KOPT-K1 (cell line): ENCODE measurements around the gene ZFP42.
"Not testable (repeated sequence)": the region's sequence is repeated elsewhere in the genome, so short reads cannot be mapped to it uniquely, and the experiment has no call there.

Source experiments
- H3K27ac ChIP-seq: fragments of 200-600 bp; sonication (generic); 2 replicates; pipeline ENCODE4 v1.5.1; 2016; ENCODE audit warnings: antibody characterized with exemption, mild to moderate bottlenecking, low read depth, low read length; ENCODE audit not compliant: poor library complexity, severe bottlenecking
- H3K36me3 ChIP-seq: fragments of 200-600 bp; sonication (generic); 2 replicates; pipeline ENCODE4 v1.5.1; 2017; ENCODE audit warnings: antibody characterized with exemption, mild to moderate bottlenecking, low read length, moderate library complexity; ENCODE audit not compliant: insufficient read depth
- H3K9me3 ChIP-seq: fragments of 200-600 bp; sonication (generic); 2 replicates; pipeline ENCODE4 v1.5.1; 2017; ENCODE audit warnings: antibody characterized with exemption, low read length, mild to moderate bottlenecking; ENCODE audit not compliant: insufficient read depth, poor library complexity, severe bottlenecking

The ZFP42 gene

DNA sequence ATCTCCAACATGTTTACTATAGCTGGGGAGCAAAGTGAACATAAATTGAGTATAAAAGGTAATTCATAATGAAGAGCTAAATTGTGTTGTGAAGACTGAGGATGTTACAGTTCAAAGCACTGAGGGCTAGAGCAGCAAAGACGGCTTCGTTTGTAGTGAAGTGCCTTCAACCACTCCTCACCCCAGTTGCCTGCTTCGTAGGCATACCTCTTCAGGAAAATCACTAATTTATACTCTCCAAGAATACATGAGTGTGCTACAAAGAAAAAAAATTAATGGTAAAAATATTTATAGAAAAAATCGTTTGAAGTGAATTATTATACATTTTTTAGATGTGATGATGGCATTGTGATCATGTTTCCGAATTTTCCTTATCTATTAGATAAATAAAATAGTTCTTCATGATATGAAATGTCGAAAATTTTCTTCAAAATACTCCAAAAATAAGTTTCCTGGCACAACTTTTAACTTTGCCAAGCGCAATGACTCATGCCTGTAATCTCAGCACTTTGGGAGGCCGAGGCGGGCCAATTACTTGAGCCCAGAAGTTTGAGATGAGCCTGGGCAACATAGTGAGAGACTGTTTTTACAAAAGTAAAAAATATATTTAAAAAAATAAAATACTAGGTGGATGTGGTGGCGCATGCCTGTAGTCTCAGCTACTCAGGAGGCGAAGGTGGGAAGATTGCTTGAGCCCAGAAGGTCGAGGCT lies 41.6 kb downstream of the ZFP42 start:
- Histone ChIP-seq H3K27ac (no peak overlapping the region), H3K36me3 (no peaks in the 10 kb centered on the region), H3K9me3 (no peaks in the 10 kb centered on the region)

- Histone ChIP-seq H3K27ac (no peak overlapping the region), H3K36me3 (no peaks in the 10 kb centered on the region), H3K9me3 (no peaks in the 10 kb centered on the region)
These were observed 46.1 kb downstream of the ZFP42 start for GRCh38 chr4:188041721-188042120.

DNA sequence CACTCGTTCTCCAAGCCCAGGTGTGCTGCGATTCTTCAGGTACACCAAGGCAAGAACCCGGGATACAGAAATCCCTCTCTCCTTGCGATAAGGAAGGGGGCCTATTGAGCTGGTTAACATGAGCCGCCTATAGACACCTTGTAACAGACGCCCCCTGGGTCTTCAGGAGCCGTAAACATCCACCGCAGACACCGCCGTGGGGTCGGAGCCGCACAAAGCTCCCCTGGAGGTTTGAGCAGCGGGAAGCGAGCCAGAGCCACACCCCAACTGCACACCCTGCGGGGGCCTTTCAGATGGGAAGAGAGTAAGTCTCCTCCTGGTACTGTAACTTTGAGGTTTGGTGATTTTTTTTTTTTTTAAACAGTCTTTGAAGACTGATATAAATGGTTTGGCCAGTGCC lies 46.6 kb downstream of the ZFP42 start:
- Histone ChIP-seq H3K36me3 (no peaks in the 10 kb centered on the region), H3K27ac (no peak overlapping the region), H3K9me3 (no peaks in the 10 kb centered on the region)

DNA sequence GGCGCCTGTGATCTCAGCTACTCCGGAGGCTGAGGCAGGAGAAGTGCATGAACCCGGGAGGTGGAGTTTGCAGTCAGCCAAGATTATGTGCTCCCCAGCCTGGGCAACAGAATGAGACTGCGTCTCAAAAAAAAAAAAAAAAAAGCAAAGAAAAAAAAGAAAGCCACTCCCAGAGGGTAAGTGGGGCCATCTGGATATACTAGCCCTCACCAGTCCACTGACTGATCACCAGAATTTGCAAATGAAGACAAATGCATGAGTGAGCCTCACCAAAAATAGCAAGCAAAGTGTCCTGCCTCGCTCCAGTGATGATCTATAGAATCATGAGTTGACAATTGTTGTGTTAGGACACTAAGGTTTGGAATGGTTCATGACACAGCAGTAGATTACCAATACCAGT lies 47.6 kb downstream of the ZFP42 start:
- Histone ChIP-seq H3K9me3 (no peaks in the 10 kb centered on the region), H3K36me3 (no peaks in the 10 kb centered on the region), H3K27ac (no peak overlapping the region)

DNA sequence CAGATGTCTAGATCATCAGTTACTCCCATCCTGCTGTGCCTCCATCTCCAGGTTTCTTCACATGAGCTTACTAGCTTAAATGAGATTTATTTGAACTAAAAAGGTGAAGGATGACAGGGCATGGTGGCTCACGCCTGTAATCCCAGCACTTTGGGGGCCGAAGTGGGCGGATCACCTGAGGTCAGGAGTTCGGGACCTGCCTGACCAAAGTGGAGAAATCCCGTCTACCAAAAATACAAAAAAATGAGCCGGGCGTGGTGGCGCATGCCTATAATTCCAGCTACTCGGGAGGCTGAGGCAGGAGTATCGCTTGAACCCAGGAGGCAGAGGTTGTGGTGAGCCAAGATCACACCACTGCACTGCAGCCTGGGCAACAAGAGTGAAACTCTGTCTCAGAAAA lies 49.9 kb downstream of the ZFP42 start:
- not testable (repeated sequence) for H3K27ac ChIP-seq, H3K36me3 ChIP-seq, H3K9me3 ChIP-seq

DNA sequence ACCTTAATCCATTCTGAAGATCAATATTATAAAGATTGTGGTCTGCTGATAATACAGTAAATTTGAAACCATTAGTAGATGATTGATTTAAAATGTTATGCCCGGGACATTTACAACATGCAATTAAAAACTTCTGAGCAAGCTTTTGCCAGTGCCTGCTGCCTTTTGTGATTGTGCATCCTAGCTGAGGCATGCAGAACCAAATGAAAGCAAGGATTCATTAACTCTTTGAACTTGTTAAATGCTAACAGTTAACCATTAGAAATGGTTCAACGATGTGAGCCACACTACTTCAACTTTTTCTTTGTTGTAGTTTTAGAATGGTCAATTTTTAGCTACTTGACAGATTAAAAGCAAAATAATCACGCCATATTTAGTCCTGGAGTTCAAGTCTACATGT lies 51.1 kb downstream of the ZFP42 start:
- Histone ChIP-seq H3K27ac (no peak overlapping the region), H3K36me3 (no peaks in the 10 kb centered on the region), H3K9me3 (no peaks in the 10 kb centered on the region)

DNA sequence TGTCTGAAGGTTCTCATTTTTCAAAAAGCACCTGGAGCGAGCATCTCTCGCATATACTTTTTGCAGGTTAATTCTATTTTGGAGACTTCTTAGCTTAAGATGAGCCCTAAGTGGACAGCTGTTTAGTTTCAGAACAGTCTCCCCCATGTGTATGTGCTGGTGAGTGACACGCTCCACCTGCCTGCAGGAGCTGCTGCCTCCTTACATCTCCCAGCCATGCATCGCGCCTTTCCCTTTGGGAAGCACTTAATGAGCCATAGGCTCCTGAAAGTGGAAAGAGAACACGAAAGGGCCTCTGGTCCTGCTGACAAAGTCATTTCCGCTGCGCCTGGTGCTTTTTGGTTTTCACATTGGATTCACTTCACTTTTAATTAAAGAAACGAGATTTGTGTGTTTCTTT lies 57.7 kb downstream of the ZFP42 start:
- Histone ChIP-seq H3K9me3 (no peaks in the 10 kb centered on the region), H3K36me3 (no peaks in the 10 kb centered on the region), H3K27ac (no peak overlapping the region)
